Aorta (tissue), 5 donors: ENCODE data around the gene METTL27. TPM values are rescaled to one million over a fixed set of nuclear protein-coding genes. Genes with fewer than 3 reads are reported as not detected.
A peak's percentile ranks its signal among the peaks of the same experiment; 100 is the strongest.

Source experiments
- ATAC-seq: fragments of 200-7000 bp; cut with Tn5 transposase; one replicate; pipeline ENCODE4 v1.9.1; 2022; ENCODE audit warnings: moderate library complexity; ENCODE audit not compliant: low FRiP score
- DNase-seq, 2 donors: peaks; one replicate each; pipeline ENCODE4 v3.0.0-alpha.2; 2020
- H3K27ac ChIP-seq, 2 donors: one replicate each; pipeline ENCODE4 v1.5.1; 2013; ENCODE audit warnings: low read length in 2 of 2, mild to moderate bottlenecking in 2 of 2, moderate library complexity in 2 of 2, control low read depth in 1 of 2, inconsistent platforms in 1 of 2, low read depth in 1 of 2
- H3K27me3 ChIP-seq, 2 donors: one replicate each; pipeline ENCODE4 v1.6.1; 2013; ENCODE audit warnings: control low read depth in 1 of 2, low read length in 1 of 2, mild to moderate bottlenecking in 1 of 2, moderate library complexity in 1 of 2; ENCODE audit not compliant: insufficient read depth in 2 of 2, control insufficient read depth in 1 of 2
- H3K36me3 ChIP-seq, 2 donors: one replicate each; pipeline ENCODE4 v1.6.1; 2013; ENCODE audit warnings: control low read depth in 1 of 2, low read length in 1 of 2, mild to moderate bottlenecking in 1 of 2; ENCODE audit not compliant: insufficient read depth in 2 of 2, control insufficient read depth in 1 of 2
- H3K4me1 ChIP-seq, 2 donors: one replicate each; pipeline ENCODE4 v1.6.1; 2013; ENCODE audit warnings: low read length in 2 of 2, control low read depth in 1 of 2, mild to moderate bottlenecking in 1 of 2, moderate library complexity in 1 of 2; ENCODE audit not compliant: insufficient read depth in 2 of 2, control insufficient read depth in 1 of 2
- H3K4me3 ChIP-seq, 2 donors: one replicate each; pipeline ENCODE4 v1.5.1; 2013; ENCODE audit warnings: low read length in 2 of 2, control low read depth in 1 of 2, mild to moderate bottlenecking in 1 of 2
- H3K9me3 ChIP-seq: one replicate; pipeline ENCODE4 v1.6.1; 2013; ENCODE audit warnings: mild to moderate bottlenecking, low read length; ENCODE audit not compliant: control insufficient read depth
- WGBS, 2 donors: extraction: QIAGEN DNeasy Blood & Tissue Kit; methylation state at CpG; one replicate each; pipeline ENCODE4 v1.1.7; 2013; 5-methylcytosine and 5-hydroxymethylcytosine counted together
- intact Hi-C, 2 donors: fragments of 100-400 bp; cut with DNase I; formaldehyde crosslinking; loops; one replicate each; pipeline versions ENCODE4 v1.14.2 to v1.15.0; 2022
- polyA plus RNA-seq, 2 donors: library from polyadenylated mRNA; stranded (reverse); fragments of 200-250 nt; gene quantifications; one replicate each; pipeline ENCODE4 v1.2.3, GENCODE V29; 2013
- total RNA-seq, 2 donors: library from RNA; stranded (reverse); fragmentation: NEBNext Ultra II Directional; extraction: Animal tissue kit (Norgen Biotek cat#: 25700); gene quantifications; one replicate each; pipeline ENCODE4 v1.2.1, GENCODE V29; 2021
- donor health status: healthy with polysubstance abuse.
- donor health status: Bipolar disorder and iron deficiency.
- donor health status: DM: no; HTN: no; CAD: no.
- donor health status: DM: no; HTN: no; CAD: no.
- donor health status: DM: yes; HTN: yes; CAD: no.

Gene METTL27
- total and polyA plus RNA-seq, 4 donors, result 1.3 to 7.4 (median 5.3) TPM; not detected in 1

GRCh38 chr7:73817121-73817520 is 25.2 kb downstream of the METTL27 start:
- Histone ChIP-seq H3K27ac (no peak overlapping the region), H3K4me3 (no peak overlapping the region), H3K36me3 (no peaks in the 10 kb centered on the region), H3K4me1 (no peaks in the 10 kb centered on the region), H3K9me3 (no peaks in the 10 kb centered on the region), H3K27me3 (no peaks in the 10 kb centered on the region)
- DNase-seq, result peak; percentile 9 to 50
- WGBS, 2 donors, result 91 to 94% methylated on average over 6 of the region's 6 CpGs
- ATAC-seq, result no peak
- intact Hi-C loops, result no loop called here

- peak; percentile 37 to 46 for DNase-seq
- ATAC-seq, result no peak
- H3K27ac ChIP-seq, result no peak overlapping the region
- H3K4me3 ChIP-seq, result no peak overlapping the region
- H3K4me1 ChIP-seq, result no peaks in the 10 kb centered on the region
- no peaks in the 10 kb centered on the region for H3K36me3 ChIP-seq
- no peaks in the 10 kb centered on the region for H3K27me3 ChIP-seq
- intact Hi-C loops, result no loop called here
- H3K9me3 ChIP-seq, result no peaks in the 10 kb centered on the region
- 84 to 86% methylated on average over 8 of the region's 8 CpGs for WGBS, 2 donors
Measured at GRCh38 chr7:73815436-73815835, 26.9 kb downstream of the METTL27 start.

GRCh38 chr7:73812996-73813395 is 29.3 kb downstream of the METTL27 start:
- Histone ChIP-seq H3K27me3 (no peaks in the 10 kb centered on the region), H3K27ac (no peak overlapping the region), H3K4me1 (no peaks in the 10 kb centered on the region), H3K36me3 (no peaks in the 10 kb centered on the region), H3K9me3 (no peaks in the 10 kb centered on the region), H3K4me3 (no peak overlapping the region)
- intact Hi-C loops, result no loop called here
- ATAC-seq, result no peak
- WGBS, 2 donors, result 75 to 81% methylated on average over 3 of the region's 3 CpGs
- no peak for DNase-seq

- DNase-seq (peak; percentile 78 to 91), ATAC-seq (peak; percentile 84)
- Histone ChIP-seq H3K36me3 (no peaks in the 10 kb centered on the region), H3K27me3 (no peaks in the 10 kb centered on the region), H3K4me1 (no peaks in the 10 kb centered on the region), H3K9me3 (no peaks in the 10 kb centered on the region), H3K27ac (no peak overlapping the region), H3K4me3 (no peak overlapping the region)
- intact Hi-C loops, result loop anchor here (1.0 to 2.0 kb wide), 2 partner anchors 44 to 45 kb away; no protein-coding TSS in a partner anchor
- 10% methylated on average over 11 of the region's 11 CpGs for WGBS, 2 donors
Measured at GRCh38 chr7:73811760-73812168, 30.6 kb downstream of the METTL27 start.

GRCh38 chr7:73810998-73811360 is 31.3 kb downstream of the METTL27 start:
- H3K4me3 ChIP-seq, result no peak overlapping the region
- intact Hi-C loops, result loop anchor here (1.0 to 2.0 kb wide), 2 partner anchors 44 to 46 kb away; no protein-coding TSS in a partner anchor
- no peak for ATAC-seq
- DNase-seq, result peak; percentile 36 to 39
- H3K27me3 ChIP-seq, result no peaks in the 10 kb centered on the region
- 35 to 38% methylated on average over 4 of the region's 4 CpGs for WGBS, 2 donors
- H3K9me3 ChIP-seq, result no peaks in the 10 kb centered on the region
- no peaks in the 10 kb centered on the region for H3K4me1 ChIP-seq
- no peak overlapping the region for H3K27ac ChIP-seq
- no peaks in the 10 kb centered on the region for H3K36me3 ChIP-seq

GRCh38 chr7:73809467-73809951 is 32.8 kb downstream of the METTL27 start:
- no peaks in the 10 kb centered on the region for H3K27me3 ChIP-seq
- no peak overlapping the region for H3K27ac ChIP-seq
- intact Hi-C loops, result no loop called here
- no peaks in the 10 kb centered on the region for H3K9me3 ChIP-seq
- peak; percentile 35 to 59 for DNase-seq
- no peak for ATAC-seq
- WGBS, 2 donors, result 85 to 86% methylated on average over 21 of the region's 21 CpGs
- no peaks in the 10 kb centered on the region for H3K36me3 ChIP-seq
- H3K4me1 ChIP-seq, result no peaks in the 10 kb centered on the region
- H3K4me3 ChIP-seq, result no peak overlapping the region

- DNase-seq, result no peak
- intact Hi-C loops, result no loop called here
- no peak overlapping the region for H3K4me3 ChIP-seq
- H3K36me3 ChIP-seq, result no peaks in the 10 kb centered on the region
- no peak for ATAC-seq
- H3K9me3 ChIP-seq, result no peaks in the 10 kb centered on the region
- H3K4me1 ChIP-seq, result no peaks in the 10 kb centered on the region
- H3K27ac ChIP-seq, result no peak overlapping the region
- WGBS, 2 donors, result 70 to 79% methylated on average over 4 of the region's 4 CpGs
- no peaks in the 10 kb centered on the region for H3K27me3 ChIP-seq
Measured at GRCh38 chr7:73802459-73802858, 39.9 kb downstream of the METTL27 start.

- no peaks in the 10 kb centered on the region for H3K36me3 ChIP-seq
- WGBS, 2 donors, result 83 to 92% methylated on average over 1 of the region's 1 CpG
Measured at GRCh38 chr7:73801577-73801976, 40.7 kb downstream of the METTL27 start.

GRCh38 chr7:73799282-73800141 is 42.8 kb downstream of the METTL27 start:
- Histone ChIP-seq H3K27ac (no peak overlapping the region), H3K36me3 (no peaks in the 10 kb centered on the region), H3K27me3 (no peaks in the 10 kb centered on the region), H3K4me3 (no peak overlapping the region), H3K4me1 (no peaks in the 10 kb centered on the region), H3K9me3 (no peaks in the 10 kb centered on the region)
- DNase-seq (no peak), ATAC-seq (no peak)
- 73 to 76% methylated on average over 10 of the region's 10 CpGs for WGBS, 2 donors
- intact Hi-C loops, result no loop called here

More at GRCh38 chr7:73801577-73801976, 40.7 kb downstream of the METTL27 start:
- no peaks in the 10 kb centered on the region for H3K27me3 ChIP-seq
- ATAC-seq (no peak), DNase-seq (no peak)
- no peaks in the 10 kb centered on the region for H3K4me1 ChIP-seq
- H3K27ac ChIP-seq, result no peak overlapping the region
- intact Hi-C loops, result no loop called here
- H3K4me3 ChIP-seq, result no peak overlapping the region
- H3K9me3 ChIP-seq, result no peaks in the 10 kb centered on the region
